OCI-LY7 (cell line): Measurements from ENCODE around the gene RAB31.

Source experiments
- CTCF ChIP-seq: fragments of 200-600 bp; sonication (generic); conservative IDR thresholded peaks from 2 replicates; pipeline ENCODE4 v1.5.1; 2014; ENCODE audit warnings: mild to moderate bottlenecking, antibody characterized with exemption, low read length, moderate library complexity, mixed read lengths
- EZH2phosphoT487 ChIP-seq: fragments of 200-600 bp; sonication (generic); IDR thresholded peaks from 2 replicates; pipeline ENCODE4 v1.6.1; 2018; ENCODE audit warnings: low read depth, borderline replicate concordance, mild to moderate bottlenecking, mixed run types, antibody characterized with exemption, low read length, moderate library complexity, mixed read lengths

GRCh38 chr18:9803698-9804516, 95.8 kb downstream of the RAB31 start:
- no peak for TF ChIP-seq CTCF
- no peak for TF ChIP-seq EZH2phosphoT487
